RWPE2 (cell line): ENCODE measurements around the gene CNPPD1.

Source experiments
- ATAC-seq: fragments of 200-7000 bp; cut with Tn5 transposase; 3 replicates; pipeline ENCODE4 v1.9.1; 2021; ENCODE audit warnings: low read depth
- DNase-seq: peaks from one replicate; pipeline ENCODE4 v3.0.0-alpha.2; 2020; ENCODE audit warnings: low spot score
- H3K27ac ChIP-seq: fragments of 450-650 bp; 2 replicates; pipeline ENCODE4 v1.5.1; 2017; ENCODE audit warnings: mild to moderate bottlenecking; ENCODE audit not compliant: poor library complexity, severe bottlenecking
- H3K27me3 ChIP-seq: fragments of 250-450 bp; sonication (Bioruptor Pico); 2 replicates; pipeline ENCODE4 v1.5.1; 2021; ENCODE audit warnings: mild to moderate bottlenecking, moderate library complexity; ENCODE audit not compliant: insufficient read depth, poor library complexity, severe bottlenecking
- H3K36me3 ChIP-seq: fragments of 250-450 bp; sonication (Bioruptor Pico); 2 replicates; pipeline ENCODE4 v1.5.1; 2020; ENCODE audit warnings: low read depth, mild to moderate bottlenecking, moderate library complexity
- H3K4me1 ChIP-seq: fragments of 250-450 bp; sonication (Bioruptor Pico); 2 replicates; pipeline ENCODE4 v1.5.1; 2021; ENCODE audit warnings: mild to moderate bottlenecking, moderate library complexity; ENCODE audit not compliant: insufficient read depth, poor library complexity, severe bottlenecking
- H3K4me3 ChIP-seq: fragments of 250-450 bp; sonication (Bioruptor Pico); 2 replicates; pipeline ENCODE4 v1.5.1; 2021; ENCODE audit warnings: mild to moderate bottlenecking, moderate library complexity; ENCODE audit not compliant: severe bottlenecking
- H3K9me3 ChIP-seq: fragments of 250-450 bp; sonication (Bioruptor Pico); 2 replicates; pipeline ENCODE4 v1.5.1; 2021; ENCODE audit warnings: mild to moderate bottlenecking, moderate library complexity; ENCODE audit not compliant: severe bottlenecking
- TF ChIP-seq, protein P1 (sequence below): fragments of 450-650 bp; IDR thresholded peaks from one replicate; pipeline ENCODE4 v1.5.1; 2017; ENCODE audit warnings: mild to moderate bottlenecking, moderate library complexity; ENCODE audit not compliant: poor library complexity, severe bottlenecking

Gene CNPPD1

DNA sequence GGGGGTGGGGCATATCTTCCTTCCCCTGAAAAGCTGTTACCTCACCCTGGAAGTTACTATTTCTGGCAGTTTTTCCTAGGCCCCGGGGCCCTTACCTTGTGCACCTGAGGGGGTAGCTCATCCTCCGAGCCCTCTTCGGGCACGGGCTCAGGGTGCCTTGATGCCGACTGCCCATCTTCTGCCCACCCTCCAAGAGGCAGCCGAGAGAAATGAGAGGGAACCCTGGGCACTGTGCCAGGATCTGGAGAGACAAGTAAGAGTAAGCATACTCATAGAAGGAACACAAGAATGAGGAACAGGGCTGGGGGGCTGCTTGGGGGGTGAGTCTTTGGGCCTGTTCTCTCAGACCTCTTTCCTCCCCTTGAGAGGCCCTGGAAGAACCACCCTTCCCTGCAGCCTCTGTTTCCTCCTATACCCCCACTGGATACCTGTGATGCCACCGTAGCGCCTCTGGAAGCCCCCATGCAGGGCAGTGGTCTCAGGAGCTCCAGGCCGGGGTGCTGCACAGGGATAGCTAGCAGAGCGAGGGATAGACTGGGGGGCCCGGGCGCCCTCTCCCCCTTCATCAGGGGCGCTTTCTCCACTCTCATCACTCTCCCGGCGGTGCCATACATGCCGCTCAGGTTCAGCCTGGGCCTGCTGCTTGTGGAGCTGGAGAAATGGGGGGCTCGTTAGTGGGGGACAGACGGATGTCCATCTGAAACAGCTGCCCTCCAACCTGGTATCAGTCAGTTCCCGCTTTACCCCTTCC lies 44.1 kb upstream of the CNPPD1 start:
- TF ChIP-seq, protein P1, sequence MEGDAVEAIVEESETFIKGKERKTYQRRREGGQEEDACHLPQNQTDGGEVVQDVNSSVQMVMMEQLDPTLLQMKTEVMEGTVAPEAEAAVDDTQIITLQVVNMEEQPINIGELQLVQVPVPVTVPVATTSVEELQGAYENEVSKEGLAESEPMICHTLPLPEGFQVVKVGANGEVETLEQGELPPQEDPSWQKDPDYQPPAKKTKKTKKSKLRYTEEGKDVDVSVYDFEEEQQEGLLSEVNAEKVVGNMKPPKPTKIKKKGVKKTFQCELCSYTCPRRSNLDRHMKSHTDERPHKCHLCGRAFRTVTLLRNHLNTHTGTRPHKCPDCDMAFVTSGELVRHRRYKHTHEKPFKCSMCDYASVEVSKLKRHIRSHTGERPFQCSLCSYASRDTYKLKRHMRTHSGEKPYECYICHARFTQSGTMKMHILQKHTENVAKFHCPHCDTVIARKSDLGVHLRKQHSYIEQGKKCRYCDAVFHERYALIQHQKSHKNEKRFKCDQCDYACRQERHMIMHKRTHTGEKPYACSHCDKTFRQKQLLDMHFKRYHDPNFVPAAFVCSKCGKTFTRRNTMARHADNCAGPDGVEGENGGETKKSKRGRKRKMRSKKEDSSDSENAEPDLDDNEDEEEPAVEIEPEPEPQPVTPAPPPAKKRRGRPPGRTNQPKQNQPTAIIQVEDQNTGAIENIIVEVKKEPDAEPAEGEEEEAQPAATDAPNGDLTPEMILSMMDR = no peak
- no peak overlapping the region for H3K27ac ChIP-seq
- H3K27me3 ChIP-seq = no peaks in the 10 kb centered on the region
- no peak overlapping the region for H3K4me3 ChIP-seq
- ATAC-seq = no peak
- no peak for DNase-seq
- peaks cover 4% of the 10 kb centered on the region for H3K4me1 ChIP-seq
- H3K9me3 ChIP-seq = no peaks in the 10 kb centered on the region
- peaks cover 42% of the 10 kb centered on the region for H3K36me3 ChIP-seq

DNA sequence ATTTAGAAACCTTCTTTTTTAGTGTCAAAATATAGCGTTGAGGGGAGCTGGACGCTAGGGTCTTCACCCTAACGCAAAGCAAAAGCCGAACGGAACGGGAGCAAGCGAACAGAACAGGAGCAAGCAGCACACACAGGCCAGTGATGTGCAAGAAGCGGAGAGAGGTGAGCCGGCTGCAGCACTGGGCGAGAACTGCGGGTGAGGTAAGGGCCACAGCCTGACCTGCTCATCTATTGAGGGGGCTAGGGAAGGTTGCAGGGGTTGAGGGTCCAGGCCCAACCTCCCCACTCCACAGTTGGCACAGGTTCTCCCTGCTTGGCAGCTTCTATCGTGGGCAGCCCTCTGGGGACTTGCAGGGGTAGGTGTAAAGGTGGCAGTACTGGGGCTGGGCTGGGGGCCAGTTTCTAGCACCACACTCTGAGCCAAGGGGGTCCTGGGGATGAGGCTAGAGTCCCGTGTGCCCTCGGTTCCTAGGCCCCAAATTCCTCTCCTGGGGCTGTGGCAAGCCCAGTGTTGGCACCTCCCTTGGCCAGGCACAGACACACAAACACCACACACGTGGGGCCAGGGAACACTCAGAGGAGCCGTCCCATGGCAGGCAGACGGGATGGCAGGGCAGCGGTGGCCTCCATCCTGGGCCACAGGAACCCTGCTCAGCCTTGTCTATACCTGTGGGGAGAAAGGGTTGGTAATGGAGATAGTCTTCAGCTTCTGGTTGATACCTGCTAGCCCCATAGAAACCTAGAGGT lies 43.2 kb upstream of the CNPPD1 start:
- Histone ChIP-seq H3K27ac (peak overlapping the region; percentile 91), H3K36me3 (peaks cover 45% of the 10 kb centered on the region)
- DNase-seq = no peak

DNA sequence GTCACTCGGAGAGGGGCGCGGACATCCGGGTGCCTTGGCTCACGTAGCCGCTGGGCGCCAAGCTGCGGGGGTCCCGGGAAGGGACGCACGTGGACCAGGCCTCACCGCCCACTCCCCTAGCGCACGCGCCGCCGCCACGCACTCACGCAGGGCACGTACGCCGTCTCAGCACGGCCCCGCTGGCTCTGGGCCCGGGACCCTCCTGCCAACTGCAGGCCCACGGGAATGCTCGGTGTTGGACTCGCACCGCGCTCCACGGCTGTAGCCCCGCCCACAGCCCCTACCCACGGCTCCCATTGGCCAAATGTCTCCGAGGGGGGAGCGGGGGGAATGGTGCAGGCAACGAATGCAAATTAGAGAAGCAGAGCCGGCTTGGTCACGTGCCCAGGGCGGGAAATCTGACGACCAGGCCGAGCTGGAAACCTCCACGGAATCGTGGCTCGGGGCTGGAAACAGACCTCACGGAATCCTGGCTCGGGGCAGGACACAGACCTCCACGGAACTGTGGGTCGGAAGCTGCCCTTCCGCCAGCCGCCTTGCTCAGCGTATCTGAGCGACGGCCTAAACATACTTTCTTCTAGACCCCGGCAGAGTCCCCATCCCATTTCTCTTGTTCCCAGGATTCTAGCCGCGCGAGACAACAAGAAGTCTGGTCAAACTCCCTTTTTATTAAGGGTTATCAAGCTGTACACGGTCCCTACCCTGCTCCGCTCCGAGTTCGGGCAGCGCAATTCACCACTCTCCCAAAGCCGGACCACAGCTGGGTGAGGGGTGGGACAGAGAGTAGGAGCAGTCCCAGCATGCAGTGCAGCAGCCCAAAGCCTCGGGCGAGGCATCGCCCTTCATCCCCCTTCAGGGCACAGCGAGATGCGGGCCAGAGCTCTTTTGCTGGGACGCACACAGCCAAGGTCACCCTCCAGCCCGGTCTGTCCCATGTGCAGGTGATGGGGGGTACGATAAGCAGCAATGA lies 42.3 kb upstream of the CNPPD1 start, which contains the start of gene ABCB6:
ABCB6 (minus strand) TSS at position 227 of the 970 bp plus-strand sequence. CDS start 285 bp downstream, outside the sequence.
- peak; percentile 66 for ATAC-seq
- no peaks in the 10 kb centered on the region for H3K27me3 ChIP-seq
- no peaks in the 10 kb centered on the region for H3K9me3 ChIP-seq
- peak within 1 kb of the TSS; percentile 43 for H3K4me3 ChIP-seq
- peaks cover 4% of the 10 kb centered on the region for H3K4me1 ChIP-seq
- peaks cover 45% of the 10 kb centered on the region for H3K36me3 ChIP-seq
- peak within 1 kb of the TSS; percentile 91 for H3K27ac ChIP-seq
- TF ChIP-seq, protein P1 = no peak
- DNase-seq = peak; percentile 95

More for the DNA sequence above, 43.2 kb upstream of the CNPPD1 start:
- Histone ChIP-seq H3K4me3 (no peak overlapping the region), H3K27me3 (no peaks in the 10 kb centered on the region), H3K9me3 (no peaks in the 10 kb centered on the region), H3K4me1 (peaks cover 4% of the 10 kb centered on the region)
- no peak for ATAC-seq
- TF ChIP-seq, protein P1 = no peak

DNA sequence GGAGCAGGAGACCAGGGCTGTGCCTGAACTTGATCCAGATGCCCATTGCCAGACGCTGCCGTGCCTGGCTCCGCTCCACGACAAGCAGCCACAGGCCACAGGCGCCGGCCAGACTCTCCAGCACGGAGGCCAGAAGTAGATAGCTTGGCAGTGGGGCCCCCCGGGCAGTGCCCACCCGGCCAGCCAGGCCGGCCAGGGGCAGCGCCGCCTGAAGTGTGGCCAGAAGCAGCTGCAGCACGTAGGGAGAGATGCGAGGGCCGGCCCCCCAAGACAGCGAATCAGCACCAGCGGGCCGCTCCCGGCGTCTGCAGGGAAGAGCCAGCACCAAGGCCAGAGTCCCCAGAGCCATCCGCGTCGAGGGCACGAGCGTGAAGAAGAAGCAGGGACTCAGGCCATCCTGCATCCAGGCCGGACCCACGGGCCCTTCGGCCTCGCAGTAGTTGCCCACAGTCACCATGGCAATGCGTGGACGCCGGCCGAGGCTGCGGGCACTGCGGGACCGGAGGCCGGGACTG lies 41.5 kb upstream of the CNPPD1 start:
- ATAC-seq = peak; percentile 72
- peak overlapping the region; percentile 91 for H3K27ac ChIP-seq
- no peaks in the 10 kb centered on the region for H3K9me3 ChIP-seq
- H3K4me1 ChIP-seq = peaks cover 4% of the 10 kb centered on the region
- no peak for DNase-seq
- H3K27me3 ChIP-seq = no peaks in the 10 kb centered on the region
- H3K36me3 ChIP-seq = peaks cover 45% of the 10 kb centered on the region
- H3K4me3 ChIP-seq = peak overlapping the region; percentile 43
- TF ChIP-seq, protein P1 = no peak
